ENCODE results near the gene FAM181A.

Gene FAM181A

DNA sequence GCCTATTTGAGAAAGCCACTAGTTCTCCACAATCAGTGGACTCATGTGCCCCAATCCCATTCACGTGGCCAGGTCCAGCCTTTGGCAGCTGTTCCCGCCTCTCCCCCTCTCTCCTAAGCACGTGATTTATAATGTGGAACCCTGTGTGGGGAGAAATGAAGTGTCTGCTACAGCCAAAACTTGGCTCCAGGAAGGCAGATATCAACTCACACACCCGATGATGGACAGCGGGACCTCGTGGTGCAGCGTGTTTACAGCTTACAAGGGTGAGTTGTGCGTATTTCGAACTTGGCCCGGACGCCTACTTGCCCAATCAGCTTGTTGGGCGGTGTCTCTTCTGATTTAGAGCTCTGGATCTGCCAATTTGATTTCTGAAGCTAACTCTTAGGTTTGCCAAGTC, 38.1 kb upstream of the FAM181A start:
- in situ Hi-C loops (cut with HindIII; ENCODE audit: low sequenced_read_pairs) = no loop called here
- no peak overlapping the region for H3K4me3 ChIP-seq (ENCODE audit: low read depth, low read length)
- DNase-seq (ENCODE audit: low read depth) = no peak
- TF ChIP-seq, protein P1, sequence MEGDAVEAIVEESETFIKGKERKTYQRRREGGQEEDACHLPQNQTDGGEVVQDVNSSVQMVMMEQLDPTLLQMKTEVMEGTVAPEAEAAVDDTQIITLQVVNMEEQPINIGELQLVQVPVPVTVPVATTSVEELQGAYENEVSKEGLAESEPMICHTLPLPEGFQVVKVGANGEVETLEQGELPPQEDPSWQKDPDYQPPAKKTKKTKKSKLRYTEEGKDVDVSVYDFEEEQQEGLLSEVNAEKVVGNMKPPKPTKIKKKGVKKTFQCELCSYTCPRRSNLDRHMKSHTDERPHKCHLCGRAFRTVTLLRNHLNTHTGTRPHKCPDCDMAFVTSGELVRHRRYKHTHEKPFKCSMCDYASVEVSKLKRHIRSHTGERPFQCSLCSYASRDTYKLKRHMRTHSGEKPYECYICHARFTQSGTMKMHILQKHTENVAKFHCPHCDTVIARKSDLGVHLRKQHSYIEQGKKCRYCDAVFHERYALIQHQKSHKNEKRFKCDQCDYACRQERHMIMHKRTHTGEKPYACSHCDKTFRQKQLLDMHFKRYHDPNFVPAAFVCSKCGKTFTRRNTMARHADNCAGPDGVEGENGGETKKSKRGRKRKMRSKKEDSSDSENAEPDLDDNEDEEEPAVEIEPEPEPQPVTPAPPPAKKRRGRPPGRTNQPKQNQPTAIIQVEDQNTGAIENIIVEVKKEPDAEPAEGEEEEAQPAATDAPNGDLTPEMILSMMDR (IDR thresholded peaks at IDR 0.05; ENCODE audit: low read depth, low read length, missing control alignments) = no peak

DNA sequence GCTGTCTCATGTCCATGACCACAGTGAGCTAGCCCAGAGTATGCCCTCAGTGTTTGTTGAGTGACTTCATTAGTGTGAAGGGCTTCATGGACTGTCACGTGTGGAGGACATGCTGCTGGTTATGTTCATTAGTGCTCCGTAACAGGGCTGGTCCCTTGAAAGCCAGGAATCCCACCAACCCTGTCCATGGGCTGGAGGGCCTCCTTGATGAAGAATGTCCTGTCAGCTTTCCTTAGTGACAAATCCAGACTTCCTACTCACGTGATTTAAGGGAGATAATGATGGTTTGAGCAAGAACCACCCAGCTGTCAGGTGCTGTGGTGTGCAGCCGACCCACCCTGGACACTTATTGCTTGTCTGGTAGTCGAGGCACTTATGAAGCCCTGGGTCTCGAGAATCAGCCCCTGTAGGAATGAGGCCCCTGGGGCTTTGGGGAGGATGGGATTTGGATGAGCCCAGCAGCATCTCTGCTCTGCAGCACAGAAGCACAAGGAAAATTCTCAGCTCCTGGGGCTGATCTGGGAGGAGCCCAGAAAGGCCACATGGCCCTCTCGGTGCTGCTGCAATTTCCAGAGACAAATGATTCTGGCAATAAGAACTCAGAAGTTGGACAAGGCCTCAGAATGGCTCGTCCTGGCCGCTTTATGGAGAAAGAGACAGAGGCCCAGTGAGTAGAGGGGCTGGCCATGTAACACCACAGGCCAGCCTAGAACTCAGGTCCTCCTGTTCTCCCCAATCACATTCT, 37.2 kb upstream of the FAM181A start:
- in situ Hi-C loops (cut with HindIII; ENCODE audit: low sequenced_read_pairs) = no loop called here
- TF ChIP-seq, protein P1 (IDR thresholded peaks at IDR 0.05; ENCODE audit: low read depth, low read length, missing control alignments) = no peak
- DNase-seq (ENCODE audit: low read depth) = no peak
- no peak overlapping the region for H3K4me3 ChIP-seq (ENCODE audit: low read depth, low read length)

DNA sequence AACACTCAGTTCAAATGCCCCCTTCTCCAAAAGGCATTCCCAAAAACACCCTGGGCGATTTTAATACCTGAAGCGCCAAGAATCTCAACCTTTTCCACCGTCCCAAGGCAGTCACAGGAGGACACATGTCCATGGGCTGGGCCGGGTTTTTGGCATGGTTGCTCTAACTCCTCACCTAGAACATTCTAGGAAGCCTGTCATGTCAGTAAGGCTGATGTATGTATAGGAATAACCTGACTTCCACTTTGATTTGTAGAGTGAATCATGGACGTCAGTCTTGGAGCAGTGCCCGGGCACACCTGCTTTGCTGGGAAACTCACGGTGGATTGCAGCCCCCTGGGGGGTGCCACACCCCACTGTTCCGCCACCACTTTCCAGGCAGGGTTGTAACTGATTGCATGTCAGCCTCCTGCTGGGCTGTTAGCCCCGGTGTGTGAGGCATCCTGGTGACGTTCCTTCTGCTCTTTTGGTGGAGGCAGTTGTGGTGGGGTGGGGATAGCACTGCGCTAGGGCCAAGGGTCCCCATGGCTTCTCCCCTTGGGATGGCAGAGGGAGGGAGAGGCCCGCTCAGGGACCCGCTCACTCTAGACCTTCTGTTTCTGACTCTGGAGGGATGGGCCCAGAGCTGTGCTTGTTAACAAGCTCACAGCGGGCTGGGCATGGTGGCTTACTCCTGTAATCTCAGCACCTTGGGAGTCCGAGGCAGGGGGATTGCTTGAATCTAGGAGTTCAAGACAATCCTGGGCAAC, 35.2 kb upstream of the FAM181A start:
- DNase-seq (ENCODE audit: low read depth) = no peak
- in situ Hi-C loops (cut with HindIII; ENCODE audit: low sequenced_read_pairs) = no loop called here
- TF ChIP-seq, protein P1 (IDR thresholded peaks at IDR 0.05; ENCODE audit: low read depth, low read length, missing control alignments) = no peak
- no peak overlapping the region for H3K4me3 ChIP-seq (ENCODE audit: low read depth, low read length)

DNA sequence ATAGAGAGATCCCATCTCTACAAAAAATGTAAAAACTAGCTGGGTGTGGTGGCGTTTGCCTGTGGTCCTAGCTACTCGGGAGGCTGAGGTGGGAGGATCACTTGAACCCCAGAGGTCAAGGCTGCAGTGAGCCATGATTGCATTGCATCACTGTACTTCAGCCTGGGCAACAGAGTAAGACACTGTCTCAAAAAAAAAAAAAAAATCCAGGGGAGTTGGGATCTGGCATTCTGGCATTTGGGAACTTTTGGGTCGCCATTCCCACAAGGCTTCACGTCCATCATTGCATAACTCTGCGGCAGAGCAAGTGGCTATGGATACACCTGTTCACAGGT, 34.7 kb upstream of the FAM181A start:
- no peak overlapping the region for H3K4me3 ChIP-seq (ENCODE audit: low read depth, low read length)
- TF ChIP-seq, protein P1 (IDR thresholded peaks at IDR 0.05; ENCODE audit: low read depth, low read length, missing control alignments) = no peak
- in situ Hi-C loops (cut with HindIII; ENCODE audit: low sequenced_read_pairs) = no loop called here
- no peak for DNase-seq (ENCODE audit: low read depth)

DNA sequence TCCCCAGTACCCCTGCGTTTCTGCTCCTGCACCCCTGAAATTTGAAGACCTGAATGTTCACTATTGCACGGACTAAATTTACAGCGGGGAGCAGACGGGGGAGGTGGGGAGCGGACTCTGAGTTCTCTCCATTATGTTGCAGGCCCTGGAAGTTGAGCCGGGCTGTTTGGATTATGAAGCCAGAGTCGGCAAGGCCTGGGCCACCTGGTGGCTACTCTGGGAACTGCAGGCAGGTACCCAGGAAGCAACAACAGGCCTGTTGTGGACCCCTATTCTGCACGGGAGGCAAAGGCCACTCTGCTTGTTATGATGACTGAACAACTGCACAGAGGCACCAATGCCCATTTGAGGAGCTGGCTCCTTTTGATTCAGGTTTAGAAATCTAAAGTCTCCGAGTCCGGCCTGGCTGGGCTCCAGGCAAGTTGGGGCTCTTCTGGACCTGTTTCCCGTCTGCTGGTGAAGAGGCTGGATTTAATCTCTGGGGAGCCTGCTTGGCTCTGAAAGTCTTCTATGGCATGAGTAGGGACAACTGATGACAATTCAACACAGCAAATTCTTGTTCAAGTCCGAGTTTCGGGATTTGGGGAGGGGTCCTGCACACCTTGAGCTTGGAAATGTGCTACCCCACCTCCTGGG, 34.1 kb upstream of the FAM181A start:
- no peak overlapping the region for H3K4me3 ChIP-seq (ENCODE audit: low read depth, low read length)
- TF ChIP-seq, protein P1 (IDR thresholded peaks at IDR 0.05; ENCODE audit: low read depth, low read length, missing control alignments) = peak; percentile 100
- in situ Hi-C loops (cut with HindIII; ENCODE audit: low sequenced_read_pairs) = no loop called here
- DNase-seq (ENCODE audit: low read depth) = peak; percentile 31

DNA sequence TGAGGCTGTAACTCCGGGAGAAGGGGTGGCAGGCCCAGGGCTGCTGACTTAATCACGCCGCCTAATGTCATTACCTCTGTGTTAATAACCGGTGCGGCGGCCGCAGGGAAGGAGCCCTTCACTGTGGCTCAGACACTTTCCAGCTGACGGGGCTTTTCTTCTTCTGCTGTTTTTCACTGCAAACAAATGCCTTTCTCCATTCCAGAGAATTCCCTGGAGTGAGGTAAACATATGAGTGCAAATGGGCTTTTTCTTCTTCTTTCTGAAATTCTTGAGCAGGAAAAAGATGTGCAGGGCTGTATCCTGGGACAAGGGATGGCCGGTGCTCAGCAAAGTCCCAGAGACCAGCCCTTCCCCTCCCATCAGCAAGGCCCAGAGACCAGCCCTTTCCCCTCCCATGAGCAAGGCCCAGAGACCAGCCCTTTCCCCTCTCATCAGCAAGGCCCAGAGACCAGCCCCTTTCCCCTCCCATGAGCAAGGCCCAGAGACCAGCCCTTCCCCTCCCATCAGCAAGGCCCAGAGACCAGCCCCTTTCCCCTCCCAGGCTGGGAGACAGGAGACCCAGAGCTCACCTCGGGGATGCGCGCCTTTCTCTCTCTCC, 33.4 kb upstream of the FAM181A start:
- in situ Hi-C loops (cut with HindIII; ENCODE audit: low sequenced_read_pairs) = no loop called here
- TF ChIP-seq, protein P1 (IDR thresholded peaks at IDR 0.05; ENCODE audit: low read depth, low read length, missing control alignments) = no peak
- no peak overlapping the region for H3K4me3 ChIP-seq (ENCODE audit: low read depth, low read length)
- DNase-seq (ENCODE audit: low read depth) = no peak
